ENCODE results near the gene KIAA1671.
A peak's percentile ranks its signal among the peaks of the same experiment; 100 is the strongest.
"Not testable (repeated sequence)": the region's sequence is repeated elsewhere in the genome, so short reads cannot be mapped to it uniquely, and the experiment has no call there.

Gene KIAA1671

GRCh38 chr22:25206998-25207397 lies 254.5 kb downstream of the KIAA1671 start:
- no peak for DNase-seq

GRCh38 chr22:25207553-25208157 lies 255.1 kb downstream of the KIAA1671 start:
- no peak for DNase-seq

- no peak for DNase-seq
Measured at GRCh38 chr22:25208328-25208727, 255.8 kb downstream of the KIAA1671 start.

- DNase-seq = no peak
Measured at GRCh38 chr22:25208743-25209505, 256.4 kb downstream of the KIAA1671 start.

GRCh38 chr22:25210793-25211192 lies 258.3 kb downstream of the KIAA1671 start:
- DNase-seq = no peak

GRCh38 chr22:25212337-25212736 lies 259.8 kb downstream of the KIAA1671 start:
- no peak for DNase-seq

- DNase-seq = no peak
Measured at GRCh38 chr22:25213221-25213620, 260.7 kb downstream of the KIAA1671 start.

GRCh38 chr22:25216230-25216629 lies 263.7 kb downstream of the KIAA1671 start:
- DNase-seq = no peak

GRCh38 chr22:25219211-25219689 lies 266.7 kb downstream of the KIAA1671 start, which contains the start of gene CRYBB2:
Gene CRYBB2 (plus strand): TSS chr22:25219639. CDS start chr22:25221430, 1,791 bp downstream.
- DNase-seq = no peak

GRCh38 chr22:25219948-25220442 lies 267.5 kb downstream of the KIAA1671 start:
- no peak for DNase-seq

GRCh38 chr22:25221790-25222189 lies 269.3 kb downstream of the KIAA1671 start:
- DNase-seq = no peak

GRCh38 chr22:25223269-25223850 lies 270.8 kb downstream of the KIAA1671 start:
- DNase-seq = no peak

GRCh38 chr22:25228822-25229221 lies 276.3 kb downstream of the KIAA1671 start:
- DNase-seq = no peak

GRCh38 chr22:25230760-25231159 lies 278.2 kb downstream of the KIAA1671 start:
- DNase-seq = not testable (repeated sequence)

GRCh38 chr22:25232301-25232700 lies 279.8 kb downstream of the KIAA1671 start:
- no peak for DNase-seq

- DNase-seq = not testable (repeated sequence)
Measured at GRCh38 chr22:25233706-25234105, 281.2 kb downstream of the KIAA1671 start.

- peak; percentile 50 for DNase-seq
Measured at GRCh38 chr22:25235547-25236290, 283.2 kb downstream of the KIAA1671 start.

GRCh38 chr22:25236417-25236816 lies 283.9 kb downstream of the KIAA1671 start:
- no peak for DNase-seq

- no peak for DNase-seq
Measured at GRCh38 chr22:25237503-25237902, 285.0 kb downstream of the KIAA1671 start.

GRCh38 chr22:25238058-25238457 lies 285.5 kb downstream of the KIAA1671 start:
- not testable (repeated sequence) for DNase-seq

All from CD4-positive, alpha-beta T cell treated with Interleukin-15 for 1 hour (primary cell).